HG02884 (cell line): Measurements from ENCODE around the gene IFNL3.
"Not testable (repeated sequence)": the region's sequence is repeated elsewhere in the genome, so short reads cannot be mapped to it uniquely, and the experiment has no call there.

ENCODE experiments used
- ATAC-seq: cut with Tn5 transposase; IDR thresholded peaks from one replicate; pipeline ENCODE4 v1.9.1; 2021; ENCODE audit warnings: mild to moderate bottlenecking, moderate library complexity; ENCODE audit not compliant: unreplicated experiment

The IFNL3 gene

GRCh38 chr19:39244410-39245100 is at the start of gene IFNL3:
TSS of gene IFNL3 (minus strand) at chr19:39245006. CDS start at chr19:39244967, 39 bp downstream.
- not testable (repeated sequence) for ATAC-seq

- ATAC-seq, result no peak
These were observed 48.6 kb upstream of the IFNL3 start for GRCh38 chr19:39293394-39293793.

DNA sequence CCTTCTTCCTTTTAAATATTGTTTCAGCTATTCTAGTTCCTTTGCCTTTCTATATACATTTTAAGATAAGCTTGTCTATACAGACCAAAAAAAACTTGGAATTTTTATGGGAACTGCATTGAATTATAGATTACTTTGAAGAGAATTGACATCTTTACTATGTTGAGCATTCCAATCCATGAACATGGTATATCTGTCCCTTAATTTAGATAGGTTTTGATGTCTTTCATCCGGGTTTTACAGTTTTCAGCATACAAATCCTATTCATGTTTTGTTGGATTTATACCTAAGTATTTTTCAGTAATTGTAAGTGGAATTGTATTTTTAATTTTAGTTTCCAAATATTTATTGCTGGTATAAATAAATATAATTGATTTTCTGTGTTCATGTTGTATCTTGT is 39.2 kb upstream of the IFNL3 start:
- ATAC-seq, result no peak

DNA sequence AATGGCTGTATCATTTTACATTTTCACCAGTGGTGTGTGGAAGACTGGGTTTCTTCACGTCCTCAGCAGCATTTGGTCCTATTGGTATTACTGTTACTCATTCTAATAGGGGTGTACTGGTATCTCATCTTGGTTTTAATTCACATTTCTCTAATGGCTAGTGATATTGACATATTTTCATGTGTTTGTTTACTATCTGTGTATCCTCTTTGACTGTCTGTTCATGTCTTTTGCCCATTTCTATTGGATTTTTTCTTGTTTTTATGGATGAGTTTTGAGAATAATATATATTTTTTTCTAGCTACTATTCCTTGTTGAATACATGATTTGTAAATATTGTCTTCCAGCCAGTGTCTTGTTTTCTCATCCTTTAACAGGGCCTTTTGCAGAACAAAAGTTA is 37.2 kb upstream of the IFNL3 start:
- no peak for ATAC-seq

GRCh38 chr19:39277598-39277997 is 32.8 kb upstream of the IFNL3 start:
- no peak for ATAC-seq

DNA sequence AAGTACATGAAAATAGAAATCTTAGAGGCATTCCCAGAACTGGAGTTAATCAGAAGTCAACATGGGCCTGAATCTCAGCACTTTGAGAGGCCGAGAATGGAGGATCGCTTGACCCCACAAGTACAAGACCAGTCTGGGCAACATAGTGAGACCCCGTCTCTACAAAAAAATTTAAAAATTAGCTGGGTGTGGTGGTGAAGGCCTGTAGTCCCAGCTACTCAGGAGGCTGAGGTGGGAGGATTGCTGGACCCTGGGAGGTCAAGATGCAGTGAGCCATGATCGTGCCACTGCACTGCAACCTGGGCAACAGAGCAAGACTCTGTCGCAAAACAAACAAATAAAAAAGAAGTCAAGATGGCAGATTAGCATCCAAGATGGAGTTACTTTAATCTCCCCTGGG is 31.9 kb upstream of the IFNL3 start:
- ATAC-seq, result no peak

DNA sequence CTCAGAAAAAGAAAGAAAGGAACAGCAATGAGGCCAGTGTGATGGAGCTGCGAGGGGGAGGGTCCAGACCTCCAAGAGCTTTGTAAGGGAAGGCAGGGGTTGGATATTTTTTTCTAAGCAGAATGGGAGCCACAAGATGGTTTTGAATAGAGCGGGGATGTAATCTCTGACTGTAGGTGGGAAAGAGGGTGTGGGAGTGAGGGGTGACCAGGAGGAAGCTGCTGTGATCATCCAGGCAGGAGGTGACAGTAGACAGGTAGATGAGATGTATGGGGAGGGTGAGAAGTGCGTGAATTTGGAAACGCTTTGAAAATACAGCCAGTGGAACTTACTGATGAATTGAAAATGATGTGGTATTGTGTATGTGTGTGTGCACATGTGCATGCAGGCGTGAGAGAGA is 30.8 kb upstream of the IFNL3 start:
- no peak for ATAC-seq

- ATAC-seq, result not testable (repeated sequence)
These were observed 29.1 kb upstream of the IFNL3 start for GRCh38 chr19:39273859-39274258.

GRCh38 chr19:39270036-39270871 is 25.4 kb upstream of the IFNL3 start:
- no peak for ATAC-seq

- ATAC-seq, result not testable (repeated sequence)
These were observed 24.6 kb upstream of the IFNL3 start for GRCh38 chr19:39269369-39269768.

DNA sequence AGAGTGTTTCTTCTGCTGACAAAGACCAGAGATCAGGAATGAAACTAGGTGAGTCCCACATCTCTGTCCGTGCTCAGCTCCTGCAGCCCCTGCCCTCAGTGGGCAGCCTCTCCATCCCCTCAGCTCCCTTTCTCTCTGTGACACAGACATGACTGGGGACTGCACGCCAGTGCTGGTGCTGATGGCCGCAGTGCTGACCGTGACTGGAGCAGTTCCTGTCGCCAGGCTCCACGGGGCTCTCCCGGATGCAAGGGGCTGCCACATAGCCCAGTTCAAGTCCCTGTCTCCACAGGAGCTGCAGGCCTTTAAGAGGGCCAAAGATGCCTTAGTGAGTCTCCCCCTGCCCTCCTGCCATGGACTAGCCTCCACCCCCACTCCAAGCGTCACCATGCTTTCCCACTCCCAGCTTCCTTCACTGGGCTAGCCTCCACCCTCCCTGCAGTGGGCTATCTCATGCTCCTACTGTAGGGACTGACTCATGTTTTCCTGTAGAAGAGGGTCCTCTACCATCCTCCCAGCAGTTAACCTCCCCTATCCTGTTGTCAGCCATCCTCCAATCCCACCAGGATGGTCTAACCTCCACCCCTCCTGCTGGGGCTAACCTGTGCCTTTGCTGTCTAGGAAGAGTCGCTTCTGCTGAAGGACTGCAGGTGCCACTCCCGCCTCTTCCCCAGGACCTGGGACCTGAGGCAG is 23.9 kb upstream of the IFNL3 start:
- not testable (repeated sequence) for ATAC-seq

- ATAC-seq, result not testable (repeated sequence)
These were observed 23.3 kb upstream of the IFNL3 start, which contains the start of gene IFNL2 for GRCh38 chr19:39268085-39268484. TSS of gene IFNL2 (plus strand) at chr19:39268396. CDS start at chr19:39268569, 173 bp downstream.

GRCh38 chr19:39265321-39265916 is 20.6 kb upstream of the IFNL3 start:
- no peak for ATAC-seq

- no peak for ATAC-seq
These were observed 19.8 kb upstream of the IFNL3 start for GRCh38 chr19:39264306-39265290.

DNA sequence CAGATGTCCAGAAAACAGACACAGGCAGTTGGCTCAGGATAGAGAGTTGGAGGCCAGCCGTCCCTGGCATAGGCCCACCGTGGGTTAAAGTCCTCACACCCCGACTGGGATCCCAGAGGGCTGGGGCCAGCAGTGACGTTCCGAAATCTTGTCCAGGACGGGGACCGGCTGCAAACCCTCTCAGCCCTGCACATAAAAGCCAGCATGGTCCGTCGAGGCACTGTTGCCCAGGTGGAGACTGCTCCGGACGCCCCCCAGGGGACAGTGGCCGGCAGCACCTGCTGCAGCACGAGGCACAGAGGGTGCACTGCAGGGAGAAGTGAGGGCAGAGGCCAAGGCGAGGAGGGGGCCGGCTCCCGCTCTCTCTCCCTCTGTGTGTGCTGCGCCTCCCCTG is 19.1 kb upstream of the IFNL3 start:
- ATAC-seq, result no peak

- ATAC-seq, result no peak
These were observed 17.7 kb upstream of the IFNL3 start for GRCh38 chr19:39262496-39262895.

GRCh38 chr19:39261704-39262103 is 16.9 kb upstream of the IFNL3 start:
- ATAC-seq, result no peak

DNA sequence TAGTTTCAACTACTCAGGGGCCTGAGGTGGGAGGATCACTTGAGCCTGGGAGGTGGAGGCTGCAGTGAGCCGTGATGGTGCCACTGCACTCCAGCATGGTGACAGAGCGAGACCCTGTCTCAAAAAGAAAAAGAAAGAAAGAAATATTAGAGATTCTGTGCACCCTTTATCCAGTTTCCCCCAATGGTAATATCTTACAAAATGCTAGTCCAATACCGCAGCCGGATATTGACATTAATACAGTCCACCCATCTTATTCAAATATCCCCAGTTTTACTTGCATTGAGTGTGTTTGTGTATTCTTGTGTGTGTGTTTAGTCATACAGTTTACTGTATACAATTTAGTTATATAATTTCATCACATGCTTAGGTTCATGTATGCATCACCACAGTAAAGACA is 12.4 kb upstream of the IFNL3 start:
- ATAC-seq, result no peak

- ATAC-seq, result no peak
These were observed 9.9 kb upstream of the IFNL3 start for GRCh38 chr19:39254531-39255345.
